HEK293 (cell line): ENCODE data around the gene CEP55.

Experiments
- CTCF ChIA-PET: fragments of 350-600 bp; formaldehyde crosslinking; extraction: SDS; loops from one replicate; lab custom pipeline; 2021; ENCODE audit warnings: antibody characterized with exemption; lab: Yijun Ruan, JAX
- POLR2A ChIA-PET: fragments of 300-600 bp; formaldehyde crosslinking; extraction: SDS; loops from one replicate; lab custom pipeline; 2020; ENCODE audit warnings: antibody characterized with exemption, inconsistent platforms; lab: Yijun Ruan, JAX
- H3K27ac ChIP-seq: fragments of 200-500 bp; sonication (Bioruptor generic); 2 replicates; pipeline ENCODE4 v1.5.1; 2014; ENCODE audit warnings: low read depth, low read length, control low read depth, inconsistent platforms; ENCODE audit errors: extremely low read depth
- H3K36me3 ChIP-seq, 2 experiments: fragments of 200-500 bp in 1 of 2; sonication (Bioruptor generic) in 1 of 2; 1 replicate in 1 of 2; 2 replicates in 1 of 2; pipeline ENCODE4 v1.5.1; 2014 to 2017; ENCODE audit warnings: inconsistent platforms in 2 of 2, low read length in 2 of 2; ENCODE audit not compliant: control insufficient read depth in 2 of 2, insufficient read depth in 1 of 2
- H3K4me1 ChIP-seq: fragments of 200-500 bp; sonication (Bioruptor generic); 2 replicates; pipeline ENCODE4 v1.5.1; 2014; ENCODE audit warnings: mild to moderate bottlenecking, low read length, inconsistent platforms; ENCODE audit not compliant: control insufficient read depth, insufficient read depth
- H3K4me3 ChIP-seq: 2 replicates; pipeline ENCODE4 v1.5.1; 2011; ENCODE audit warnings: low read depth, mild to moderate bottlenecking, control low read depth, low read length, moderate library complexity
- H3K9me3 ChIP-seq: fragments of 200-500 bp; sonication (Bioruptor generic); 2 replicates; pipeline ENCODE4 v1.5.1; 2014; ENCODE audit warnings: low read depth, low read length, inconsistent platforms; ENCODE audit not compliant: control insufficient read depth, insufficient read depth
- CTCF ChIP-seq: fragments of 450-650 bp; formaldehyde crosslinking; IDR thresholded peaks from 2 replicates; pipeline ENCODE4 v1.5.1; 2016; ENCODE audit warnings: missing biosample characterization, missing genetic modification characterization
- HOXD13 ChIP-seq: sonication (generic); formaldehyde crosslinking; IDR thresholded peaks from 2 replicates; pipeline ENCODE4 v1.8.0; 2022; ENCODE audit warnings: missing genetic modification reagents, borderline replicate concordance
- TSHZ1 ChIP-seq: fragments of 450-650 bp; formaldehyde crosslinking; IDR thresholded peaks from 2 replicates; pipeline ENCODE4 v1.5.1; 2016; ENCODE audit warnings: missing biosample characterization, missing genetic modification characterization, borderline replicate concordance
- WT1 ChIP-seq: fragments of 450-650 bp; formaldehyde crosslinking; IDR thresholded peaks from 2 replicates; pipeline ENCODE4 v1.5.1; 2016; ENCODE audit warnings: missing biosample characterization, missing genetic modification characterization
- ZBTB8A ChIP-seq: fragments of 450-650 bp; formaldehyde crosslinking; IDR thresholded peaks from 2 replicates; pipeline ENCODE4 v1.5.1; 2016; ENCODE audit warnings: missing biosample characterization, missing genetic modification characterization
- ZNF157 ChIP-seq: fragments of 450-650 bp; formaldehyde crosslinking; IDR thresholded peaks from 2 replicates; pipeline ENCODE4 v1.5.1; 2016; ENCODE audit warnings: missing biosample characterization, missing genetic modification characterization
- ZNF18 ChIP-seq: fragments of 450-650 bp; formaldehyde crosslinking; IDR thresholded peaks from 2 replicates; pipeline ENCODE4 v1.5.1; 2016; ENCODE audit warnings: missing biosample characterization, missing genetic modification characterization
- ZNF202 ChIP-seq: fragments of 450-650 bp; formaldehyde crosslinking; IDR thresholded peaks from 2 replicates; pipeline ENCODE4 v1.5.1; 2016; ENCODE audit warnings: missing biosample characterization, missing genetic modification characterization, borderline replicate concordance
- ZNF404 ChIP-seq: fragments of 450-650 bp; formaldehyde crosslinking; IDR thresholded peaks from 2 replicates; pipeline ENCODE4 v1.5.1; 2017; ENCODE audit warnings: missing biosample characterization, missing genetic modification characterization
- ZNF423 ChIP-seq: fragments of 450-650 bp; formaldehyde crosslinking; IDR thresholded peaks from 2 replicates; pipeline ENCODE4 v1.5.1; 2016; ENCODE audit warnings: missing biosample characterization, missing genetic modification characterization
- ZNF433 ChIP-seq: fragments of 450-650 bp; formaldehyde crosslinking; IDR thresholded peaks from 2 replicates; pipeline ENCODE4 v1.5.1; 2016; ENCODE audit warnings: missing biosample characterization, missing genetic modification characterization, low read depth
- ZNF488 ChIP-seq: fragments of 450-650 bp; formaldehyde crosslinking; IDR thresholded peaks from 2 replicates; pipeline ENCODE4 v1.5.1; 2016; ENCODE audit warnings: missing biosample characterization, missing genetic modification characterization
- ZNF513 ChIP-seq: fragments of 450-650 bp; IDR thresholded peaks from 2 replicates; pipeline ENCODE4 v1.5.1; 2018; ENCODE audit warnings: missing biosample characterization, missing genetic modification characterization
- ZNF518A ChIP-seq: fragments of 450-650 bp; formaldehyde crosslinking; conservative IDR thresholded peaks from 2 replicates; pipeline ENCODE4 v1.5.1; 2016; ENCODE audit warnings: low read depth, missing biosample characterization, missing genetic modification characterization
- ZNF626 ChIP-seq: fragments of 450-650 bp; sonication (Bioruptor Pico); formaldehyde crosslinking; IDR thresholded peaks from 2 replicates; pipeline ENCODE4 v1.5.1; 2018; ENCODE audit warnings: missing biosample characterization, missing genetic modification characterization, inconsistent platforms
- ZNF704 ChIP-seq: fragments of 450-650 bp; formaldehyde crosslinking; IDR thresholded peaks from 2 replicates; pipeline ENCODE4 v1.5.1; 2016; ENCODE audit warnings: missing biosample characterization, missing genetic modification characterization
- ZNF792 ChIP-seq: fragments of 450-650 bp; formaldehyde crosslinking; IDR thresholded peaks from 2 replicates; pipeline ENCODE4 v1.5.1; 2016; ENCODE audit warnings: missing biosample characterization, missing genetic modification characterization
- ZSCAN30 ChIP-seq: fragments of 450-650 bp; IDR thresholded peaks from 2 replicates; pipeline ENCODE4 v1.5.1; 2018; ENCODE audit warnings: missing biosample characterization, mild to moderate bottlenecking, missing genetic modification characterization, moderate library complexity

The CEP55 gene

GRCh38 chr10:93476756-93477155 lies 19.7 kb upstream of the CEP55 start:
- no peak for TF ChIP-seq HOXD13 (CRISPR knock-in tag)
- TF ChIP-seq ZNF792 = no peak
- TF ChIP-seq CTCF (tag by site-specific recombination) = no peak
- no peak for TF ChIP-seq ZNF488 (tag by site-specific recombination)
- no peak for TF ChIP-seq TSHZ1 (tag by site-specific recombination)
- TF ChIP-seq ZSCAN30 (tag by site-specific recombination) = no peak
- TF ChIP-seq ZNF423 (tag by site-specific recombination) = no peak
- TF ChIP-seq ZNF513 = no peak
- TF ChIP-seq ZNF704 (tag by site-specific recombination) = no peak
- TF ChIP-seq WT1 (tag by site-specific recombination) = no peak
- TF ChIP-seq, all 188 proteins: peak for 0
- H3K36me3 ChIP-seq = no peaks in the 10 kb centered on the region
- H3K4me3 ChIP-seq = no peak overlapping the region
- no peaks in the 10 kb centered on the region for H3K9me3 ChIP-seq
- CTCF ChIA-PET = interaction anchor here (0.6 to 7.8 kb wide), 3 partner anchors 31 to 100 kb away, joined by 3 to 67 read pairs (median 3); no protein-coding TSS in a partner anchor
- H3K4me1 ChIP-seq = no peaks in the 10 kb centered on the region
- POLR2A ChIA-PET = no interaction called here
- H3K27ac ChIP-seq = no peak overlapping the region

GRCh38 chr10:93478873-93479272 lies 17.5 kb upstream of the CEP55 start:
- Histone ChIP-seq H3K4me1 (no peaks in the 10 kb centered on the region), H3K4me3 (no peak overlapping the region), H3K27ac (no peak overlapping the region), H3K9me3 (no peaks in the 10 kb centered on the region), H3K36me3 (no peaks in the 10 kb centered on the region)
- TF ChIP-seq ZBTB8A (no peak), ZNF157 (tag by site-specific recombination) (no peak), ZNF202 (tag by site-specific recombination) (no peak), ZNF518A (tag by site-specific recombination) (no peak), ZNF18 (tag by site-specific recombination) (no peak), ZNF626 (tag by site-specific recombination) (no peak), ZNF404 (no peak), ZNF433 (no peak)
- CTCF ChIA-PET = interaction anchor here (0.7 to 15.5 kb wide), 4 partner anchors 9 to 103 kb away, joined by 3 to 435 read pairs (median 3); no protein-coding TSS in a partner anchor
- POLR2A ChIA-PET = no interaction called here
